Aortic smooth muscle cell (primary cell): ENCODE results near the gene TOM1L1. TPM values are rescaled to one million over a fixed set of nuclear protein-coding genes. Genes with fewer than 3 reads are reported as not detected.

Source experiments
- total RNA-seq: library from RNA; depleted of rRNA; stranded (reverse); fragments of >200 nt; gene quantifications from 2 replicates; pipeline ENCODE4 v1.2.3, GENCODE V29; 2014

Gene TOM1L1, protein sequence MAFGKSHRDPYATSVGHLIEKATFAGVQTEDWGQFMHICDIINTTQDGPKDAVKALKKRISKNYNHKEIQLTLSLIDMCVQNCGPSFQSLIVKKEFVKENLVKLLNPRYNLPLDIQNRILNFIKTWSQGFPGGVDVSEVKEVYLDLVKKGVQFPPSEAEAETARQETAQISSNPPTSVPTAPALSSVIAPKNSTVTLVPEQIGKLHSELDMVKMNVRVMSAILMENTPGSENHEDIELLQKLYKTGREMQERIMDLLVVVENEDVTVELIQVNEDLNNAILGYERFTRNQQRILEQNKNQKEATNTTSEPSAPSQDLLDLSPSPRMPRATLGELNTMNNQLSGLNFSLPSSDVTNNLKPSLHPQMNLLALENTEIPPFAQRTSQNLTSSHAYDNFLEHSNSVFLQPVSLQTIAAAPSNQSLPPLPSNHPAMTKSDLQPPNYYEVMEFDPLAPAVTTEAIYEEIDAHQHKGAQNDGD
- total RNA-seq = 20.9 and 28.0 TPM in 2 replicates

DNA sequence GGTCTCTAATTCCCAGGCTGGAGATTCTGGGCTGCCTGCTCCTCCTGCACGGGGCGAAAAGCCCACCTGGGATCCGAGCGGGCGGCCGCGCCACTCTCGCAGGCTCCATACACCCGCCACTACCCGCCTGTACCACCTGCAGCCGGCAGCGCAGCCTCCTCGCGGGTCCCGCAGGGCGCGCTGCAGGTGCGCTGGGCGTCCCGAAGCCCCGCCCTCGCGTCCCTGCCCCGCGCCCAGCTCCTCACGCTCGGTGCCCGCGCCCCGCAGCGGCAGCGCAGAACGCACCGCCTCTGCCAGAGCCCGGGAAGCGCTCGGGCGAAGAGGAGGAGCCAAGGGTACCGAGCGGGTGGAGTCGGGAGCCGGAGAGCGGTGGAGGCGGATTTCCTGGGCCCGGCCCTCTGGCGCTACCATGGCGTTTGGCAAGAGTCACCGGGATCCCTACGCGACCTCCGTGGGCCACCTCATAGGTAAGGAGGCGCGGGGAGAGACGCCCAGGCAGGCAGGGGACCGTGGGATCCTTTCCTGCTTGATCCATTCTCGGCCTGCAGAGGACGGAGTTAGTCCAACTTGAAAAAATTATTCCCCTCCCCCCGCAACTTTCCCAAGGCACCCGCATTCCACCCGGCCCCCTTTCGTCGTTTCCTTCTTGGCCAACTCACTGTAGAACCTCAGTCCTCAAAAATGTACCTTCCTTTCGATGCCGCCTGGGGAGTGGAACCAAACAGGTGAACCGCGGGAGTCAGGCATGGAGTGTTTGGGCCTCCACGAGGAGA, at the start of gene TOM1L1:
TSS of gene TOM1L1 (plus strand) at position 396 of the 773 bp plus-strand sequence. CDS start at position 410, 14 bp downstream.

GRCh38 chr17:54968262-54968987, 67.8 kb downstream of the TOM1L1 start, which contains the start of the genes COX11 and STXBP4:
Gene COX11 (minus strand): TSS chr17:54968654. CDS start chr17:54968646, 8 bp downstream.
Gene STXBP4 (plus strand): TSS chr17:54968765. CDS start chr17:54986220, 17,455 bp downstream.

Other genes starting within 250 kb of the TOM1L1 start
- gene COX11, start 67.8 kb downstream of the TOM1L1 start, total RNA-seq = 93.4 and 104 TPM in 2 replicates
- gene STXBP4, start 67.9 kb downstream of the TOM1L1 start, total RNA-seq = 5.3 and 5.8 TPM in 2 replicates